Neural cell (in vitro differentiated cells): ENCODE results near the gene PHB1. TPM values are rescaled to one million over a fixed set of nuclear protein-coding genes. Genes with fewer than 3 reads are reported as not detected.

ENCODE experiments used
- H2AFZ ChIP-seq: fragments of 200-600, 300-800 bp; sonication (generic), shearing (Covaris generic); 2 replicates; pipeline ENCODE4 v1.6.0; 2014; ENCODE audit warnings: low read depth, mild to moderate bottlenecking, antibody characterized with exemption, low read length, moderate library complexity
- H3F3A ChIP-seq: fragments of 200-600 bp; shearing (Covaris generic); 2 replicates; pipeline ENCODE4 v1.6.1; 2016; ENCODE audit warnings: mild to moderate bottlenecking, moderate library complexity, mixed read lengths, antibody characterized with exemption, low read length; ENCODE audit not compliant: insufficient read depth, poor library complexity, severe bottlenecking
- H3K27ac ChIP-seq: fragments of 200-600, 300-800 bp; sonication (generic), shearing (Covaris generic); 2 replicates; pipeline ENCODE4 v1.5.1; 2014; ENCODE audit warnings: mild to moderate bottlenecking, low read length, moderate library complexity
- H3K27me3 ChIP-seq: fragments of 300-800, 200-600 bp; sonication (generic), shearing (Covaris generic); 2 replicates; pipeline ENCODE4 v1.6.0; 2014; ENCODE audit warnings: mild to moderate bottlenecking, low read depth, low read length, moderate library complexity; ENCODE audit not compliant: insufficient read depth
- H3K36me3 ChIP-seq: fragments of 300-800, 200-600 bp; sonication (generic), shearing (Covaris generic); 2 replicates; pipeline ENCODE4 v1.5.1; 2014; ENCODE audit warnings: mild to moderate bottlenecking, antibody characterized with exemption, low read length, moderate library complexity; ENCODE audit not compliant: insufficient read depth
- H3K4me2 ChIP-seq: fragments of 300-800, 200-600 bp; sonication (generic), shearing (Covaris generic); 2 replicates; pipeline ENCODE4 v1.6.0; 2014; ENCODE audit warnings: mild to moderate bottlenecking, low read length
- H3K4me3 ChIP-seq: fragments of 300-800, 200-600 bp; sonication (generic), shearing (Covaris generic); 2 replicates; pipeline ENCODE4 v1.5.1; 2014; ENCODE audit warnings: mild to moderate bottlenecking, low read length, moderate library complexity
- H3K79me2 ChIP-seq: fragments of 200-600 bp; shearing (Covaris generic); replicated peaks from 2 replicates; pipeline ENCODE4 v1.6.0; 2014; ENCODE audit warnings: mild to moderate bottlenecking, low read length, moderate library complexity; ENCODE audit not compliant: insufficient read depth
- H3K9ac ChIP-seq: fragments of 300-800, 200-600 bp; sonication (generic), shearing (Covaris generic); 2 replicates; pipeline ENCODE4 v1.6.1; 2016; ENCODE audit warnings: mild to moderate bottlenecking, low read length, mixed read lengths
- H3K9me2 ChIP-seq: fragments of 200-600 bp; shearing (Covaris generic); 2 replicates; pipeline ENCODE4 v1.6.1; 2016; ENCODE audit warnings: mild to moderate bottlenecking, low read length, mixed read lengths; ENCODE audit not compliant: insufficient read depth
- H3K9me3 ChIP-seq: fragments of 200-600, 300-800 bp; sonication (generic), shearing (Covaris generic); 2 replicates; pipeline ENCODE4 v1.6.1; 2016; ENCODE audit warnings: mild to moderate bottlenecking, mixed run types, low read length, moderate library complexity, mixed read lengths
- H4K20me1 ChIP-seq: fragments of 200-600 bp; shearing (Covaris generic); 2 replicates; pipeline ENCODE4 v1.6.1; 2016; ENCODE audit warnings: mild to moderate bottlenecking, mixed run types; ENCODE audit not compliant: insufficient read depth
- EP300 ChIP-seq: fragments of 450-650 bp; conservative IDR thresholded peaks from 2 replicates; pipeline ENCODE4 v1.6.1; 2014; ENCODE audit warnings: antibody characterized with exemption, mild to moderate bottlenecking, moderate library complexity; ENCODE audit not compliant: poor library complexity, severe bottlenecking
- EZH2 ChIP-seq: fragments of 200-600, 300-800 bp; shearing (Covaris generic), sonication (generic); IDR thresholded peaks from 2 replicates; pipeline ENCODE4 v1.6.1; 2014; ENCODE audit warnings: antibody characterized with exemption, low read length, borderline replicate concordance, mild to moderate bottlenecking; ENCODE audit not compliant: insufficient read depth, poor library complexity, severe bottlenecking
- MXI1 ChIP-seq: fragments of 450-650 bp; conservative IDR thresholded peaks from 2 replicates; pipeline ENCODE4 v1.6.1; 2014; ENCODE audit warnings: antibody characterized with exemption, mild to moderate bottlenecking; ENCODE audit not compliant: poor library complexity, severe bottlenecking
- POLR2AphosphoS5 ChIP-seq: IDR thresholded peaks from 2 replicates; pipeline ENCODE4 v1.6.1; 2012
- RAD21 ChIP-seq: fragments of 450-650 bp; conservative IDR thresholded peaks from 2 replicates; pipeline ENCODE4 v1.6.1; 2014; ENCODE audit warnings: antibody characterized with exemption, mild to moderate bottlenecking, moderate library complexity
- SMC3 ChIP-seq: fragments of 450-650 bp; conservative IDR thresholded peaks from 2 replicates; pipeline ENCODE4 v1.6.1; 2014; ENCODE audit warnings: antibody characterized with exemption, mild to moderate bottlenecking, moderate library complexity; ENCODE audit not compliant: poor library complexity
- TAF1 ChIP-seq: IDR thresholded peaks from 2 replicates; pipeline ENCODE4 v1.6.1; 2012; ENCODE audit warnings: low read depth
- polyA plus RNA-seq: library from polyadenylated mRNA; depleted of rRNA; stranded (reverse); fragments of >200 nt; gene quantifications from 2 replicates; pipeline ENCODE4 v1.2.3, GENCODE V29; 2014
- TF ChIP-seq, protein P1 (sequence below): IDR thresholded peaks from 2 replicates; pipeline ENCODE4 v1.6.1; 2012; ENCODE audit warnings: borderline replicate concordance
- TF ChIP-seq, protein P2 (sequence below): fragments of 450-650 bp; IDR thresholded peaks from 2 replicates; pipeline ENCODE4 v1.5.1; 2014; ENCODE audit warnings: antibody characterized with exemption, mild to moderate bottlenecking, moderate library complexity; ENCODE audit not compliant: poor library complexity, severe bottlenecking

Gene PHB1
- polyA plus RNA-seq, 1 donor from 2014 or later, result 99.0 TPM

DNA sequence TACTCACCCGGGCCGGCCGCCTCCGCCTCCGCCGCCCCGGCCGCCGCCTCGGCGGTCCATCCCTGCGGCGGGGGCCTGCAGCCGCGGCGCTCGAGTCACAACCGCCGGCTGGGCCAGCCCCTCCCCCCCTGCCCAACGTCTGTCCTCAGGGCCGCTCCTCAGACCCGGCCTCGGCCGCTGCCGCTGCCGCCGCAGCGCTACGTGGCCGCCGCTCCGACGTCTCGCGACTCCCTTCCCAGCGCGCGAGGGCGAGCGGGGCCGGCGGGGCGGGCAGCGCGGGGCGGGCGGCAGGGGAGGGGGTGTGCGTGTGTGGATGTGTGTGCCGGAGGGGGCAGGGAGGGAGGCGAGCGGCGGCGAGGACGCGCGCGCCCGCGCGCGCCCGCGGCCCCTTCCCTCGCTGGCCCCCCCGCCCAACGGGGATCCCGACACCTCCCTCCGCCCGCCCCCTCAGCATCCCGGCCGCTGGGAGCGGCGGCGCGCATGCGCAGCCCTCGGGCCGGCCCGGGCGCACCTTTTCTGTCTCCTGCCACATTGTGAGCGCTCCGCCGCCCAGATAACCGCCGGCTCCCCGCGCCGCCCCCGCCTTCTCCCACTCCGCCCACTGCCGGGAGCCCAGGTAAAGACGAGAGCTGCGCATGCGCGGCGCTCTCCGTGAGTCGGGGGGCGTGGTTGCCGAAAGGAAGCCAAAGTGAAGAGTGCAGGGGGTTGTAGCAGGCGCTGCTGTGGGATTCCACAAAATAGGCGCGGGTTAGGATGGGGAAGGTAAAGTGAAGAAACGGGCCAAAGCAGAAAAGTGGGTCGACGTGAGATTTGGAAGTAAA lies 52.6 kb downstream of the PHB1 start, which contains the start of gene ZNF652:
TSS of gene ZNF652 (minus strand) at position 349 of the 821 bp plus-strand sequence. CDS start 44,525 bp downstream, outside the sequence.
- peaks cover 36% of the 10 kb centered on the region for H3K79me2 ChIP-seq
- H3F3A ChIP-seq, result no peaks in the 10 kb centered on the region
- H3K27me3 ChIP-seq, result no peaks in the 10 kb centered on the region

DNA sequence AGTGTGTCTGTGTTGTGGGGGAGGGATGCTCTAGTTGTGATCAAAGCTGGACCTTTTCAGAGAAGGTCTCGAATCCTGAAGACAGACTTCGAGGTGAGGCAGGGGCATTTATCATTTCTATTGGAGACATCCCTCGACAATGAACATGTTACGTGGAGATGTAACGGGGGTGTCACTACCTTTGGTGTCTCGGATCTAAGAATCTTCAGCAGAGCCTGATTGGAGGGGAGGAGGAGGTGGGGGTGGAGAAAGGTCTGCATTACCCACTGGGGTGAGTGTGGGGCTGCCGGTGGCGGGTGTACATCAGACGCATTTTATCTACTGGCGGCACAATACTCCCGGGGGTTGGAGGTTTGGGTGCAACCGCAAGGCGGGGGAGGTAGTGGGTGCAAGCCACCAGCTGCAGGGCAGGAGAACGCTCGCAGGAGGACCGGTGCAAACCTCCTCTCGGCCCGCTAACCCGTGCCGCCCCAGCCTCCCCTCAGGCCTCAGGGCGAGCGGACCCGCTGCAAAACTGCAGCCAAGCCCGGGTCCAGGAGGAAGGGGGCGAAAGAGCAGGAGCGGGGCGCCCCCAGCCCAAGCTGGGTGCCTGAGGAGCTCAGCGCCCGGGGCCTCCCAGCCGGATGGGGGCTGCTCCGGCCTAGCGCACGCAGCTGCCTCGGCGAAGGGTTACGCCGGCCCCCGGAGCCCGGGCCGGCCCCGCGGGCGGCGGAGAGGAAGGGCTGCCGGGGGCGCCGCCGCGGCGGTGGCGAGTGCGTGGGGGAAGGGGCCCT lies 53.4 kb downstream of the PHB1 start:
- TF ChIP-seq MXI1, result no peak
- TF ChIP-seq TAF1, result peak; percentile 75
- TF ChIP-seq, protein P1, sequence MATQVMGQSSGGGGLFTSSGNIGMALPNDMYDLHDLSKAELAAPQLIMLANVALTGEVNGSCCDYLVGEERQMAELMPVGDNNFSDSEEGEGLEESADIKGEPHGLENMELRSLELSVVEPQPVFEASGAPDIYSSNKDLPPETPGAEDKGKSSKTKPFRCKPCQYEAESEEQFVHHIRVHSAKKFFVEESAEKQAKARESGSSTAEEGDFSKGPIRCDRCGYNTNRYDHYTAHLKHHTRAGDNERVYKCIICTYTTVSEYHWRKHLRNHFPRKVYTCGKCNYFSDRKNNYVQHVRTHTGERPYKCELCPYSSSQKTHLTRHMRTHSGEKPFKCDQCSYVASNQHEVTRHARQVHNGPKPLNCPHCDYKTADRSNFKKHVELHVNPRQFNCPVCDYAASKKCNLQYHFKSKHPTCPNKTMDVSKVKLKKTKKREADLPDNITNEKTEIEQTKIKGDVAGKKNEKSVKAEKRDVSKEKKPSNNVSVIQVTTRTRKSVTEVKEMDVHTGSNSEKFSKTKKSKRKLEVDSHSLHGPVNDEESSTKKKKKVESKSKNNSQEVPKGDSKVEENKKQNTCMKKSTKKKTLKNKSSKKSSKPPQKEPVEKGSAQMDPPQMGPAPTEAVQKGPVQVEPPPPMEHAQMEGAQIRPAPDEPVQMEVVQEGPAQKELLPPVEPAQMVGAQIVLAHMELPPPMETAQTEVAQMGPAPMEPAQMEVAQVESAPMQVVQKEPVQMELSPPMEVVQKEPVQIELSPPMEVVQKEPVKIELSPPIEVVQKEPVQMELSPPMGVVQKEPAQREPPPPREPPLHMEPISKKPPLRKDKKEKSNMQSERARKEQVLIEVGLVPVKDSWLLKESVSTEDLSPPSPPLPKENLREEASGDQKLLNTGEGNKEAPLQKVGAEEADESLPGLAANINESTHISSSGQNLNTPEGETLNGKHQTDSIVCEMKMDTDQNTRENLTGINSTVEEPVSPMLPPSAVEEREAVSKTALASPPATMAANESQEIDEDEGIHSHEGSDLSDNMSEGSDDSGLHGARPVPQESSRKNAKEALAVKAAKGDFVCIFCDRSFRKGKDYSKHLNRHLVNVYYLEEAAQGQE, result peak; percentile 86
- peak; percentile 75 for TF ChIP-seq POLR2AphosphoS5
- Histone ChIP-seq H3K36me3 (no peaks in the 10 kb centered on the region), H3K9me3 (no peaks in the 10 kb centered on the region), H3K9ac (peak overlapping the region; percentile 99), H3K79me2 (peaks cover 42% of the 10 kb centered on the region), H2AFZ (peak overlapping the region; percentile 76), H3K4me3 (peak overlapping the region; percentile 70), H3F3A (no peaks in the 10 kb centered on the region), H3K4me2 (peak overlapping the region; percentile 93), H3K27ac (peak overlapping the region; percentile 90), H3K27me3 (no peaks in the 10 kb centered on the region), H3K9me2 (no peaks in the 10 kb centered on the region), H4K20me1 (no peaks in the 10 kb centered on the region)

More for the DNA sequence above, 52.6 kb downstream of the PHB1 start, which contains the start of gene ZNF652:
- H4K20me1 ChIP-seq, result no peaks in the 10 kb centered on the region
- peak within 1 kb of the TSS; percentile 35 for H3K4me2 ChIP-seq
- no peaks in the 10 kb centered on the region for H3K36me3 ChIP-seq
- H3K27ac ChIP-seq, result peak within 1 kb of the TSS; percentile 90
- H3K9ac ChIP-seq, result peak within 1 kb of the TSS; percentile 99
- H3K9me3 ChIP-seq, result no peaks in the 10 kb centered on the region
- H3K9me2 ChIP-seq, result no peaks in the 10 kb centered on the region
- H2AFZ ChIP-seq, result peak within 1 kb of the TSS; percentile 76
- peak within 1 kb of the TSS; percentile 70 for H3K4me3 ChIP-seq
- TF ChIP-seq POLR2AphosphoS5 (peak; percentile 84), TAF1 (peak; percentile 25), SMC3 (no peak), EP300 (peak; percentile 19), MXI1 (peak; percentile 24)

DNA sequence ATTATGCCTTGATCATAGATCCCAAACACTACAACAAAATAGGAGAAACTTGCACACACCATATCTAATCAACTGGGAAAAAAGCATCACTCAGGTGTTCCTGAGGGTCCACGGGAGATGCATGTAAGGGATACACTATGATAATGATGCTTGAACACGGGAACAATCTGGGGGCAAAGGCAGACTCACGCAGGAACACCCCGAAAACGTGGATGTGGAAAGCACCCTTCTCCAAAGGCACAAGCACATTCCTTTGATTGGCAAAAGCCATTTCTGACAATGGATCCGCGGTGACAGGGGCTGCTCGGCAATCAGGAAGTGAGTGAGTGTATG lies 53.9 kb downstream of the PHB1 start:
- Histone ChIP-seq H3K27me3 (no peaks in the 10 kb centered on the region), H3K4me3 (peak overlapping the region; percentile 70), H3K9me3 (no peaks in the 10 kb centered on the region), H3K79me2 (peaks cover 47% of the 10 kb centered on the region), H2AFZ (peak overlapping the region; percentile 76), H3K27ac (peak overlapping the region; percentile 90), H3F3A (no peaks in the 10 kb centered on the region), H3K4me2 (peak overlapping the region; percentile 93), H4K20me1 (no peaks in the 10 kb centered on the region), H3K36me3 (no peaks in the 10 kb centered on the region), H3K9ac (peak overlapping the region; percentile 99), H3K9me2 (no peaks in the 10 kb centered on the region)
- TF ChIP-seq EZH2, result no peak
- no peak for TF ChIP-seq SMC3
- TF ChIP-seq, protein P2, sequence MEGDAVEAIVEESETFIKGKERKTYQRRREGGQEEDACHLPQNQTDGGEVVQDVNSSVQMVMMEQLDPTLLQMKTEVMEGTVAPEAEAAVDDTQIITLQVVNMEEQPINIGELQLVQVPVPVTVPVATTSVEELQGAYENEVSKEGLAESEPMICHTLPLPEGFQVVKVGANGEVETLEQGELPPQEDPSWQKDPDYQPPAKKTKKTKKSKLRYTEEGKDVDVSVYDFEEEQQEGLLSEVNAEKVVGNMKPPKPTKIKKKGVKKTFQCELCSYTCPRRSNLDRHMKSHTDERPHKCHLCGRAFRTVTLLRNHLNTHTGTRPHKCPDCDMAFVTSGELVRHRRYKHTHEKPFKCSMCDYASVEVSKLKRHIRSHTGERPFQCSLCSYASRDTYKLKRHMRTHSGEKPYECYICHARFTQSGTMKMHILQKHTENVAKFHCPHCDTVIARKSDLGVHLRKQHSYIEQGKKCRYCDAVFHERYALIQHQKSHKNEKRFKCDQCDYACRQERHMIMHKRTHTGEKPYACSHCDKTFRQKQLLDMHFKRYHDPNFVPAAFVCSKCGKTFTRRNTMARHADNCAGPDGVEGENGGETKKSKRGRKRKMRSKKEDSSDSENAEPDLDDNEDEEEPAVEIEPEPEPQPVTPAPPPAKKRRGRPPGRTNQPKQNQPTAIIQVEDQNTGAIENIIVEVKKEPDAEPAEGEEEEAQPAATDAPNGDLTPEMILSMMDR, result no peak
- no peak for TF ChIP-seq EP300
- TF ChIP-seq MXI1, result peak; percentile 75
- TF ChIP-seq POLR2AphosphoS5, result no peak
- TF ChIP-seq RAD21, result no peak
